HEK293 (cell line): ENCODE measurements around the gene BBC3.
A peak's percentile ranks its signal among the peaks of the same experiment; 100 is the strongest.

ENCODE experiments used
- EGR2 ChIP-seq: fragments of 450-650 bp; formaldehyde crosslinking; IDR thresholded peaks from 2 replicates; pipeline ENCODE4 v1.5.1; 2016; ENCODE audit warnings: low read depth, missing biosample characterization, missing genetic modification characterization
- KLF1 ChIP-seq: fragments of 450-650 bp; formaldehyde crosslinking; IDR thresholded peaks from 2 replicates; pipeline ENCODE4 v1.5.1; 2016; ENCODE audit warnings: missing biosample characterization, missing genetic modification characterization
- MEIS1 ChIP-seq: sonication (generic); formaldehyde crosslinking; IDR thresholded peaks from 2 replicates; pipeline ENCODE4 v1.8.1; 2022; ENCODE audit warnings: missing genetic modification reagents, mild to moderate bottlenecking, borderline replicate concordance
- OVOL3 ChIP-seq: fragments of 450-650 bp; formaldehyde crosslinking; IDR thresholded peaks from 2 replicates; pipeline ENCODE4 v1.5.1; 2016; ENCODE audit warnings: missing biosample characterization, missing genetic modification characterization
- RBAK ChIP-seq: fragments of 450-650 bp; formaldehyde crosslinking; IDR thresholded peaks from 2 replicates; pipeline ENCODE4 v1.5.1; 2016; ENCODE audit warnings: missing biosample characterization, missing genetic modification characterization
- SETDB1 ChIP-seq: IDR thresholded peaks from one replicate; pipeline ENCODE4 v1.6.1; 2017; ENCODE audit warnings: mild to moderate bottlenecking, low read length, moderate library complexity, mixed read lengths; ENCODE audit not compliant: insufficient read length
- SP3 ChIP-seq: fragments of 450-650 bp; formaldehyde crosslinking; IDR thresholded peaks from 2 replicates; pipeline ENCODE4 v1.5.1; 2016; ENCODE audit warnings: missing biosample characterization, missing genetic modification characterization
- ZBTB17 ChIP-seq: fragments of 450-650 bp; formaldehyde crosslinking; IDR thresholded peaks from 2 replicates; pipeline ENCODE4 v1.5.1; 2016; ENCODE audit warnings: missing biosample characterization, missing genetic modification characterization
- ZBTB20 ChIP-seq: fragments of 450-650 bp; formaldehyde crosslinking; IDR thresholded peaks from 2 replicates; pipeline ENCODE4 v1.5.1; 2016; ENCODE audit warnings: missing biosample characterization, missing genetic modification characterization
- ZFHX2 ChIP-seq: fragments of 450-650 bp; formaldehyde crosslinking; conservative IDR thresholded peaks from 2 replicates; pipeline ENCODE4 v1.5.1; 2016; ENCODE audit warnings: missing biosample characterization, missing genetic modification characterization
- ZFP37 ChIP-seq: fragments of 450-650 bp; formaldehyde crosslinking; IDR thresholded peaks from 2 replicates; pipeline ENCODE4 v1.5.1; 2016; ENCODE audit warnings: missing biosample characterization, missing genetic modification characterization
- ZNF112 ChIP-seq: fragments of 450-650 bp; formaldehyde crosslinking; IDR thresholded peaks from 2 replicates; pipeline ENCODE4 v1.5.0; 2017; ENCODE audit warnings: missing biosample characterization, missing genetic modification characterization
- ZNF19 ChIP-seq: fragments of 450-650 bp; formaldehyde crosslinking; IDR thresholded peaks from 2 replicates; pipeline ENCODE4; 2016; ENCODE audit warnings: missing biosample characterization, missing genetic modification characterization, low read depth
- ZNF2 ChIP-seq: fragments of 450-650 bp; formaldehyde crosslinking; IDR thresholded peaks from 2 replicates; pipeline ENCODE4 v1.5.1; 2016; ENCODE audit warnings: missing biosample characterization, missing genetic modification characterization
- ZNF202 ChIP-seq: fragments of 450-650 bp; formaldehyde crosslinking; IDR thresholded peaks from 2 replicates; pipeline ENCODE4 v1.5.1; 2016; ENCODE audit warnings: missing biosample characterization, missing genetic modification characterization, borderline replicate concordance
- ZNF223 ChIP-seq: fragments of 450-650 bp; formaldehyde crosslinking; IDR thresholded peaks from 2 replicates; pipeline ENCODE4 v1.5.1; 2016; ENCODE audit warnings: missing biosample characterization, missing genetic modification characterization
- ZNF324 ChIP-seq: fragments of 450-650 bp; formaldehyde crosslinking; IDR thresholded peaks from 2 replicates; pipeline ENCODE4 v1.5.1; 2016; ENCODE audit warnings: missing biosample characterization, missing genetic modification characterization
- ZNF366 ChIP-seq: fragments of 450-650 bp; formaldehyde crosslinking; conservative IDR thresholded peaks from 2 replicates; pipeline ENCODE4 v1.5.1; 2016; ENCODE audit warnings: missing biosample characterization, missing genetic modification characterization
- ZNF548 ChIP-seq: fragments of 450-650 bp; formaldehyde crosslinking; IDR thresholded peaks from 2 replicates; pipeline ENCODE4 v1.5.1; 2016; ENCODE audit warnings: missing biosample characterization, missing genetic modification characterization
- ZNF558 ChIP-seq: fragments of 450-650 bp; formaldehyde crosslinking; IDR thresholded peaks from 2 replicates; pipeline ENCODE4 v1.5.1; 2016; ENCODE audit warnings: missing biosample characterization, missing genetic modification characterization
- ZNF561 ChIP-seq: fragments of 450-650 bp; IDR thresholded peaks from 2 replicates; pipeline ENCODE4 v1.5.1; 2018; ENCODE audit warnings: missing biosample characterization, missing genetic modification characterization, borderline replicate concordance
- ZNF610 ChIP-seq: fragments of 450-650 bp; formaldehyde crosslinking; IDR thresholded peaks from 2 replicates; pipeline ENCODE4 v1.5.1; 2016; ENCODE audit warnings: missing biosample characterization, missing genetic modification characterization, borderline replicate concordance
- ZNF664 ChIP-seq: fragments of 450-650 bp; formaldehyde crosslinking; IDR thresholded peaks from 2 replicates; pipeline ENCODE4 v1.5.1; 2016; ENCODE audit warnings: missing biosample characterization, missing genetic modification characterization
- TF ChIP-seq, protein P1 (sequence below): fragments of 450-650 bp; formaldehyde crosslinking; IDR thresholded peaks from 2 replicates; pipeline ENCODE4 v1.5.1; 2017; ENCODE audit warnings: missing biosample characterization, missing genetic modification characterization
- TF ChIP-seq, protein P2 (sequence below): IDR thresholded peaks from 2 replicates; pipeline ENCODE4 v1.6.1; 2011; ENCODE audit warnings: mild to moderate bottlenecking, low read depth, low read length, borderline replicate concordance
- TF ChIP-seq, protein P3 (sequence below): fragments of 450-650 bp; formaldehyde crosslinking; IDR thresholded peaks from 2 replicates; pipeline ENCODE4 v1.5.1; 2016; ENCODE audit warnings: missing biosample characterization, missing genetic modification characterization
- TF ChIP-seq, protein P4 (sequence below): fragments of 450-650 bp; formaldehyde crosslinking; IDR thresholded peaks from 2 replicates; pipeline ENCODE4 v1.5.1; 2016; ENCODE audit warnings: missing biosample characterization, missing genetic modification characterization
- TF ChIP-seq, protein P5 (sequence below): fragments of 450-650 bp; formaldehyde crosslinking; IDR thresholded peaks from 2 replicates; pipeline ENCODE4 v1.5.1; 2016; ENCODE audit warnings: missing biosample characterization, missing genetic modification characterization
- TF ChIP-seq, protein P6 (sequence below): fragments of 450-650 bp; formaldehyde crosslinking; IDR thresholded peaks from 2 replicates; pipeline ENCODE4 v1.5.1; 2017; ENCODE audit warnings: missing biosample characterization, missing genetic modification characterization

The BBC3 gene

DNA sequence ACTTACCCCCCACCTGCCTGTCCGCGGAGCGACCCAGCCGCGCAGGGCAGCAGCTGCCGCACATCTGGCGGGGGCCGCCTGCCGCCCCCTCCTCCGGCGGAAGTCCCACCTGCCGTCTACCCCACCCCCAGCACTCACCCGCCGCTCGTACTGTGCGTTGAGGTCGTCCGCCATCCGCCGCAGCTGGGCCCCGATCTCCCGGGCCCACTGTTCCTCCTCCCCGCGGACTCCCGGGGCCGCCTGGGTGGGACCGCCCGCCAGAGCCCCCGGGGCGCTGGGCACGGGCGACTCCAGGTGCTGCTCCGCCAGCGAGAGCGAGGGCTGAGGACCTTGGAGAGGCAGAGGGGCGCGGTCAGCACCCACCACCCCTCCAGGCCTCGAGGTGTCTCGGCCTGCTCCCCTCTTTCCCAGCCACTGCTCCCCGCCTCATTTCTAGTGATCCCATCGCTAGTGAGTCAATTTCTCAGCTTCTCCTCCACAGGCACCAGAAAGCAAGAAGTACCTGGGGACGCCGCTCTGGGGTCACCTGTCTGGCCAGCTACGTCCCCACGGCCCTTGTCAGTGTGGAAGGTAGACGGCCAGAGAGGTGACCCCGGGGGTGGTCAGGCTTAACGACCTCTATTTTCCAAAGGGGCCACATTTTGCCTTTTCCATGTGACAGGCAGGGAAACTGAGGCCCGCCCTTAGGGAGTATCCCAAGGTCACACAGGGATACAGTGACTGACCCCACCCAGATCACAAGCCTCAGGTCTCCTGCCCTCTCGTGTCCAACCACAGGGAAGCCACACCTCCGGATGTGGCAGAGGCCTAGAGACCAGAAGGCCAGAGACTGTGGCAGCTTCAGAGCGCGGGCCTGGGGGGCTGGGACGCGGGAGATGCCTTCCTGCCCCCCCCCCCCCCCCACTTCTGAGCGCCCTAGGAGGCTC, 4.3 kb downstream of the BBC3 start (continued):
- no peak for TF ChIP-seq RBAK
- TF ChIP-seq ZNF223 (tag by site-specific recombination), result no peak
- no peak for TF ChIP-seq ZNF558 (tag by site-specific recombination)
- no peak for TF ChIP-seq MEIS1 (CRISPR knock-in tag)
- no peak for TF ChIP-seq ZNF324 (tag by site-specific recombination)
- TF ChIP-seq, protein P1, sequence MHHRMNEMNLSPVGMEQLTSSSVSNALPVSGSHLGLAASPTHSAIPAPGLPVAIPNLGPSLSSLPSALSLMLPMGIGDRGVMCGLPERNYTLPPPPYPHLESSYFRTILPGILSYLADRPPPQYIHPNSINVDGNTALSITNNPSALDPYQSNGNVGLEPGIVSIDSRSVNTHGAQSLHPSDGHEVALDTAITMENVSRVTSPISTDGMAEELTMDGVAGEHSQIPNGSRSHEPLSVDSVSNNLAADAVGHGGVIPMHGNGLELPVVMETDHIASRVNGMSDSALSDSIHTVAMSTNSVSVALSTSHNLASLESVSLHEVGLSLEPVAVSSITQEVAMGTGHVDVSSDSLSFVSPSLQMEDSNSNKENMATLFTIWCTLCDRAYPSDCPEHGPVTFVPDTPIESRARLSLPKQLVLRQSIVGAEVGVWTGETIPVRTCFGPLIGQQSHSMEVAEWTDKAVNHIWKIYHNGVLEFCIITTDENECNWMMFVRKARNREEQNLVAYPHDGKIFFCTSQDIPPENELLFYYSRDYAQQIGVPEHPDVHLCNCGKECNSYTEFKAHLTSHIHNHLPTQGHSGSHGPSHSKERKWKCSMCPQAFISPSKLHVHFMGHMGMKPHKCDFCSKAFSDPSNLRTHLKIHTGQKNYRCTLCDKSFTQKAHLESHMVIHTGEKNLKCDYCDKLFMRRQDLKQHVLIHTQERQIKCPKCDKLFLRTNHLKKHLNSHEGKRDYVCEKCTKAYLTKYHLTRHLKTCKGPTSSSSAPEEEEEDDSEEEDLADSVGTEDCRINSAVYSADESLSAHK (tag by site-specific recombination), result peak; percentile 60
- TF ChIP-seq ZFHX2 (tag by site-specific recombination), result peak; percentile 90
- TF ChIP-seq ZNF112 (tag by site-specific recombination), result no peak
- TF ChIP-seq, protein P2, sequence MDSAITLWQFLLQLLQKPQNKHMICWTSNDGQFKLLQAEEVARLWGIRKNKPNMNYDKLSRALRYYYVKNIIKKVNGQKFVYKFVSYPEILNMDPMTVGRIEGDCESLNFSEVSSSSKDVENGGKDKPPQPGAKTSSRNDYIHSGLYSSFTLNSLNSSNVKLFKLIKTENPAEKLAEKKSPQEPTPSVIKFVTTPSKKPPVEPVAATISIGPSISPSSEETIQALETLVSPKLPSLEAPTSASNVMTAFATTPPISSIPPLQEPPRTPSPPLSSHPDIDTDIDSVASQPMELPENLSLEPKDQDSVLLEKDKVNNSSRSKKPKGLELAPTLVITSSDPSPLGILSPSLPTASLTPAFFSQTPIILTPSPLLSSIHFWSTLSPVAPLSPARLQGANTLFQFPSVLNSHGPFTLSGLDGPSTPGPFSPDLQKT, result no peak
- TF ChIP-seq, protein P3, sequence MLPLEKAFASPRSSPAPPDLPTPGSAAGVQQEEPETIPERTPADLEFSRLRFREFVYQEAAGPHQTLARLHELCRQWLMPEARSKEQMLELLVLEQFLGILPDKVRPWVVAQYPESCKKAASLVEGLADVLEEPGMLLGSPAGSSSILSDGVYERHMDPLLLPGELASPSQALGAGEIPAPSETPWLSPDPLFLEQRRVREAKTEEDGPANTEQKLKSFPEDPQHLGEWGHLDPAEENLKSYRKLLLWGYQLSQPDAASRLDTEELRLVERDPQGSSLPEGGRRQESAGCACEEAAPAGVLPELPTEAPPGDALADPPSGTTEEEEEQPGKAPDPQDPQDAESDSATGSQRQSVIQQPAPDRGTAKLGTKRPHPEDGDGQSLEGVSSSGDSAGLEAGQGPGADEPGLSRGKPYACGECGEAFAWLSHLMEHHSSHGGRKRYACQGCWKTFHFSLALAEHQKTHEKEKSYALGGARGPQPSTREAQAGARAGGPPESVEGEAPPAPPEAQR (tag by site-specific recombination), result peak; percentile 63; the same call in 1 of the 2 replicates
- TF ChIP-seq ZNF19 (tag by site-specific recombination), result no peak
- TF ChIP-seq ZNF548, result no peak
- TF ChIP-seq, protein P4, sequence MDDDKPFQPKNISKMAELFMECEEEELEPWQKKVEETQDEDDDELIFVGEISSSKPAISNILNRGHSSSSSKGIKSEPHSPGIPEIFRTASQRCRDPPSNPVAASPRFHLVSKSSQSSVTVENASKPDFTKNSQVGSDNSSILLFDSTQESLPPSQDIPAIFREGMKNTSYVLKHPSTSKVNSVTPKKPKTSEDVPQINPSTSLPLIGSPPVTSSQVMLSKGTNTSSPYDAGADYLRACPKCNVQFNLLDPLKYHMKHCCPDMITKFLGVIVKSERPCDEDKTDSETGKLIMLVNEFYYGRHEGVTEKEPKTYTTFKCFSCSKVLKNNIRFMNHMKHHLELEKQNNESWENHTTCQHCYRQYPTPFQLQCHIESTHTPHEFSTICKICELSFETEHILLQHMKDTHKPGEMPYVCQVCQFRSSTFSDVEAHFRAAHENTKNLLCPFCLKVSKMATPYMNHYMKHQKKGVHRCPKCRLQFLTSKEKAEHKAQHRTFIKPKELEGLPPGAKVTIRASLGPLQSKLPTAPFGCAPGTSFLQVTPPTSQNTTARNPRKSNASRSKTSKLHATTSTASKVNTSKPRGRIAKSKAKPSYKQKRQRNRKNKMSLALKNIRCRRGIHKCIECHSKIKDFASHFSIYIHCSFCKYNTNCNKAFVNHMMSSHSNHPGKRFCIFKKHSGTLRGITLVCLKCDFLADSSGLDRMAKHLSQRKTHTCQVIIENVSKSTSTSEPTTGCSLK (tag by site-specific recombination), result no peak
- no peak for TF ChIP-seq OVOL3
- TF ChIP-seq SETDB1, result no peak
- no peak; the same call in 1 of the 2 replicates for TF ChIP-seq ZNF561 (tag by site-specific recombination)
- TF ChIP-seq ZFP37 (tag by site-specific recombination), result 0 out of 2 replicates have a peak, but pooled peaks have one; percentile 29
- TF ChIP-seq, protein P5, sequence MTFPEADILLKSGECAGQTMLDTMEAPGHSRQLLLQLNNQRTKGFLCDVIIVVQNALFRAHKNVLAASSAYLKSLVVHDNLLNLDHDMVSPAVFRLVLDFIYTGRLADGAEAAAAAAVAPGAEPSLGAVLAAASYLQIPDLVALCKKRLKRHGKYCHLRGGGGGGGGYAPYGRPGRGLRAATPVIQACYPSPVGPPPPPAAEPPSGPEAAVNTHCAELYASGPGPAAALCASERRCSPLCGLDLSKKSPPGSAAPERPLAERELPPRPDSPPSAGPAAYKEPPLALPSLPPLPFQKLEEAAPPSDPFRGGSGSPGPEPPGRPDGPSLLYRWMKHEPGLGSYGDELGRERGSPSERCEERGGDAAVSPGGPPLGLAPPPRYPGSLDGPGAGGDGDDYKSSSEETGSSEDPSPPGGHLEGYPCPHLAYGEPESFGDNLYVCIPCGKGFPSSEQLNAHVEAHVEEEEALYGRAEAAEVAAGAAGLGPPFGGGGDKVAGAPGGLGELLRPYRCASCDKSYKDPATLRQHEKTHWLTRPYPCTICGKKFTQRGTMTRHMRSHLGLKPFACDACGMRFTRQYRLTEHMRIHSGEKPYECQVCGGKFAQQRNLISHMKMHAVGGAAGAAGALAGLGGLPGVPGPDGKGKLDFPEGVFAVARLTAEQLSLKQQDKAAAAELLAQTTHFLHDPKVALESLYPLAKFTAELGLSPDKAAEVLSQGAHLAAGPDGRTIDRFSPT (tag by site-specific recombination), result no peak; the same call in 1 of the 2 replicates
- no peak for TF ChIP-seq ZNF202
- TF ChIP-seq, protein P6, sequence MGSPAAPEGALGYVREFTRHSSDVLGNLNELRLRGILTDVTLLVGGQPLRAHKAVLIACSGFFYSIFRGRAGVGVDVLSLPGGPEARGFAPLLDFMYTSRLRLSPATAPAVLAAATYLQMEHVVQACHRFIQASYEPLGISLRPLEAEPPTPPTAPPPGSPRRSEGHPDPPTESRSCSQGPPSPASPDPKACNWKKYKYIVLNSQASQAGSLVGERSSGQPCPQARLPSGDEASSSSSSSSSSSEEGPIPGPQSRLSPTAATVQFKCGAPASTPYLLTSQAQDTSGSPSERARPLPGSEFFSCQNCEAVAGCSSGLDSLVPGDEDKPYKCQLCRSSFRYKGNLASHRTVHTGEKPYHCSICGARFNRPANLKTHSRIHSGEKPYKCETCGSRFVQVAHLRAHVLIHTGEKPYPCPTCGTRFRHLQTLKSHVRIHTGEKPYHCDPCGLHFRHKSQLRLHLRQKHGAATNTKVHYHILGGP, result no peak
- TF ChIP-seq KLF1 (tag by site-specific recombination), result peak; percentile 77
- peak; percentile 56; the same call in 1 of the 2 replicates for TF ChIP-seq ZNF610
- peak; percentile 27; the same call in 1 of the 2 replicates for TF ChIP-seq ZBTB17 (tag by site-specific recombination)
- peak; percentile 77 for TF ChIP-seq EGR2 (tag by site-specific recombination)
- no peak for TF ChIP-seq ZNF664 (tag by site-specific recombination)
- TF ChIP-seq ZBTB20 (tag by site-specific recombination), result peak; percentile 93
- peak; percentile 41; the same call in 1 of the 2 replicates for TF ChIP-seq ZNF366
- no peak for TF ChIP-seq SP3 (tag by site-specific recombination)
- no peak for TF ChIP-seq ZNF2 (tag by site-specific recombination)
